SK-N-SH treated with all-trans-retinoic acid at 6 μM for 48 hours (cell line): Measurements from ENCODE around the gene PLPP6.

ENCODE experiments used
- BACH2 ChIP-seq: fragments of 250-450 bp; sonication (Bioruptor Pico); IDR thresholded peaks from 2 replicates; pipeline ENCODE4 v1.9.0; 2021; ENCODE audit warnings: mild to moderate bottlenecking, borderline replicate concordance
- GLIS3 ChIP-seq: fragments of 250-450 bp; sonication (Bioruptor Pico); IDR thresholded peaks from 2 replicates; pipeline ENCODE4 v1.5.0; 2020; ENCODE audit warnings: mild to moderate bottlenecking, moderate library complexity
- OSR1 ChIP-seq: fragments of 250-450 bp; sonication (Bioruptor Pico); IDR thresholded peaks from 2 replicates; pipeline ENCODE4 v1.8.0; 2022; ENCODE audit warnings: moderate library complexity, mild to moderate bottlenecking, inconsistent platforms
- RARB ChIP-seq: fragments of 250-450 bp; sonication (Bioruptor Pico); IDR thresholded peaks from 2 replicates; pipeline ENCODE4 v1.8.0; 2021; ENCODE audit warnings: mild to moderate bottlenecking, moderate library complexity
- SNAI2 ChIP-seq: fragments of 250-450 bp; sonication (Bioruptor Pico); IDR thresholded peaks from 2 replicates; pipeline ENCODE4 v1.5.0; 2020; ENCODE audit warnings: mild to moderate bottlenecking, moderate library complexity
- TCF4 ChIP-seq: fragments of 250-450 bp; sonication (Bioruptor Pico); IDR thresholded peaks from 2 replicates; pipeline ENCODE4 v1.8.0; 2021; ENCODE audit warnings: mild to moderate bottlenecking, moderate library complexity, borderline replicate concordance
- ZC3H10 ChIP-seq: fragments of 250-450 bp; sonication (Bioruptor Pico); IDR thresholded peaks from 2 replicates; pipeline ENCODE4 v1.5.1; 2021; ENCODE audit warnings: mild to moderate bottlenecking, moderate library complexity
- ZFP3 ChIP-seq: fragments of 250-450 bp; sonication (Bioruptor Pico); IDR thresholded peaks from 2 replicates; pipeline ENCODE4 v1.5.0; 2020; ENCODE audit warnings: mild to moderate bottlenecking, moderate library complexity
- ZFP30 ChIP-seq: fragments of 450-650 bp; formaldehyde crosslinking; IDR thresholded peaks from 2 replicates; pipeline ENCODE4 v1.5.0; 2022; ENCODE audit warnings: mild to moderate bottlenecking, moderate library complexity
- TF ChIP-seq, protein P1 (sequence below): fragments of 250-450 bp; sonication (Bioruptor Pico); IDR thresholded peaks from 2 replicates; pipeline ENCODE4 v1.8.0; 2020; ENCODE audit warnings: mild to moderate bottlenecking, moderate library complexity, borderline replicate concordance

- TF ChIP-seq TCF4 (no peak), OSR1 (CRISPR knock-in tag) (no peak), BACH2 (CRISPR knock-in tag) (no peak), RARB (CRISPR knock-in tag) (no peak), ZFP3 (CRISPR knock-in tag) (no peak), SNAI2 (CRISPR knock-in tag) (no peak), ZFP30 (no peak), ZC3H10 (CRISPR knock-in tag) (no peak), GLIS3 (CRISPR knock-in tag) (no peak)
- TF ChIP-seq, protein P1, sequence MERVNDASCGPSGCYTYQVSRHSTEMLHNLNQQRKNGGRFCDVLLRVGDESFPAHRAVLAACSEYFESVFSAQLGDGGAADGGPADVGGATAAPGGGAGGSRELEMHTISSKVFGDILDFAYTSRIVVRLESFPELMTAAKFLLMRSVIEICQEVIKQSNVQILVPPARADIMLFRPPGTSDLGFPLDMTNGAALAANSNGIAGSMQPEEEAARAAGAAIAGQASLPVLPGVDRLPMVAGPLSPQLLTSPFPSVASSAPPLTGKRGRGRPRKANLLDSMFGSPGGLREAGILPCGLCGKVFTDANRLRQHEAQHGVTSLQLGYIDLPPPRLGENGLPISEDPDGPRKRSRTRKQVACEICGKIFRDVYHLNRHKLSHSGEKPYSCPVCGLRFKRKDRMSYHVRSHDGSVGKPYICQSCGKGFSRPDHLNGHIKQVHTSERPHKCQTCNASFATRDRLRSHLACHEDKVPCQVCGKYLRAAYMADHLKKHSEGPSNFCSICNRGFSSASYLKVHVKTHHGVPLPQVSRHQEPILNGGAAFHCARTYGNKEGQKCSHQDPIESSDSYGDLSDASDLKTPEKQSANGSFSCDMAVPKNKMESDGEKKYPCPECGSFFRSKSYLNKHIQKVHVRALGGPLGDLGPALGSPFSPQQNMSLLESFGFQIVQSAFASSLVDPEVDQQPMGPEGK, result no peak
Measured at GRCh38 chr9:4690144-4690543, 28.1 kb downstream of the PLPP6 start.
